Activated T-cell treated with anti-CD3 and anti-CD28 coated beads, Interleukin-2, amount 50 U/mL, for 72 hours (primary cell): ENCODE measurements around the gene POLA1. TPM values are rescaled to one million over a fixed set of nuclear protein-coding genes. Genes with fewer than 3 reads are reported as not detected.
A peak's percentile ranks its signal among the peaks of the same experiment; 100 is the strongest.

Source experiments
- ATAC-seq, 2 donors: fragments of 150-1000 bp; cut with Tn5 transposase; replicated peaks in 1 of 2; 2 replicates each; pipeline ENCODE4 v1.10.0; 2021; ENCODE audit warnings: moderate library complexity in 2 of 2, mild to moderate bottlenecking in 1 of 2
- DNase-seq, 2 donors: peaks; one replicate each; pipeline ENCODE4 v3.0.0; 2021 to 2022; ENCODE audit warnings: mixed read lengths in 1 of 2
- H3K27ac Mint-ChIP-seq: one replicate; pipeline ENCODE4 v1.8.0; 2022; ENCODE audit warnings: mild to moderate bottlenecking, moderate library complexity, mixed read lengths
- H3K27me3 Mint-ChIP-seq: one replicate; pipeline ENCODE4 v1.8.0; 2022; ENCODE audit warnings: low read depth, mixed read lengths
- H3K36me3 Mint-ChIP-seq, 2 donors: one replicate each; pipeline ENCODE4 v1.8.0; 2022; ENCODE audit warnings: mixed read lengths in 2 of 2, mild to moderate bottlenecking in 1 of 2; ENCODE audit not compliant: insufficient read depth in 2 of 2
- H3K4me1 Mint-ChIP-seq: one replicate; pipeline ENCODE4 v1.8.0; 2022; ENCODE audit warnings: low read depth, mixed read lengths
- H3K4me3 Mint-ChIP-seq, 2 donors: one replicate each; pipeline ENCODE4 v1.8.0; 2022; ENCODE audit warnings: mild to moderate bottlenecking in 2 of 2, mixed read lengths in 2 of 2, moderate library complexity in 2 of 2
- H3K9me3 Mint-ChIP-seq, 2 donors: one replicate each; pipeline ENCODE4 v1.8.0; 2022; ENCODE audit warnings: mixed read lengths in 2 of 2
- total RNA-seq, 2 donors: library from RNA; stranded (reverse); gene quantifications; one replicate each; pipeline ENCODE4 v1.2.3, GENCODE V29; 2022

POLA1 gene
- total RNA-seq, 2 donors from 2014 or later = 26.7 to 29.9 TPM

DNA sequence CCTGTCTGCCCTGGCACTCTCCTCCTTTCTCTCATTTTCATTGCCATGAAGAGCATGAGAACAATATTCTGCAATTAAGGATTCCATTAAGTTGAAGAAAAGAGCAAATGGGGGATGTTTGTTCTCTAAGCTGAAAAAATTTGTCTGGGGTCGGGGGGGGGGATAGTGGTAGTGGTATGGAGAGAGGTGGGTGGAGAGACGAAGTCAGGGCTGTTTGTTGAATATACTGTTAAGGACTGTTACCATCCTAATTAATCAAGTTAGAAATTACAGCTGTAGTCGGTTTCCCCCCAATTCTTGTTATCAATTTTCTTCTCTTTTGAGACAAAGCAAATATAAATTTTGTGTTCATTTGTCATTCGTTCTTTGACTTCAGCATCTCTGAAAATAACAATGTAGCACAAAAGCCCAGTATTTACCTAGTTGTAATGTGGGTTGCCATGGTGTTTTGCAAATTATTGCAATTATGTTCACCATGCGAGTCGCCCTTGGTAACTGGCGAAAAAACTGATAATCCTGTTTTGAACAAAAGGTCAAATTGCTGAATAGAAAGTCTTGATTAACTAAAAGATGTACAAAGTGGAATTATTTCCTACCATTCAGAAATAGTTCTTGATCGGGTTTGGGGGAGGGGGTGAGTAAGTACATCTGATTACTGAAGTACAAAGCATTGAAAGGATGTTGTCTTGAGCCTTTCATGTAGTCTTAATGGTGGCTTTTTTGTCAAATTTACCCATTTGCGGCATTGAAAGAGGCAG is 183.0 kb downstream of the POLA1 start:
- Mint-ChIP-seq H3K27ac (no peak overlapping the region), H3K36me3 (peaks cover under 1 to 2% of the 10 kb centered on the region in 2 donors), H3K4me1 (no peaks in the 10 kb centered on the region), H3K9me3 (no peaks in the 10 kb centered on the region), H3K4me3 (no peak overlapping the region), H3K27me3 (no peaks in the 10 kb centered on the region)
- no peak for ATAC-seq
- no peak for DNase-seq

DNA sequence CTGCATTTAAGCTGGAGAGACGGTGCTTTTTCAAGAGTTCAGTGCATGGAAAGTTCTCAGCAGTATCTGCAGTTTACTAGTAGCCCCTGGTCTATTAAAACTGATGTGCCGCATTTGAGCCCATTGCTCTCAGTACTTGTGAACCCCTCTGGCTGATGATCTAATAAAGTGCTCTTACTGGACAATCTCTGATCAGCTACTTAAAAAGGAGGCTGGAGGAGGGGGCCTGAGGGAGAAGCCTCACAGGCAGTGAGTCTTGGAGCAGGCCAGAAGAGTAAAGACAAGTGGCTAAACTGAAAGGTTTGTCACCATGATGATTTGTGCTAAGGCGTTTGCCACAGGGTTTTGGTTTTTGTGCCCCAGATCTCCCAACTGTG is 183.6 kb downstream of the POLA1 start:
- Mint-ChIP-seq H3K27ac (no peak overlapping the region), H3K36me3 (peaks cover 2% of the 10 kb centered on the region in 2 donors), H3K27me3 (no peaks in the 10 kb centered on the region), H3K4me1 (no peaks in the 10 kb centered on the region), H3K4me3 (no peak overlapping the region), H3K9me3 (no peaks in the 10 kb centered on the region)
- ATAC-seq = no peak
- no peak for DNase-seq

DNA sequence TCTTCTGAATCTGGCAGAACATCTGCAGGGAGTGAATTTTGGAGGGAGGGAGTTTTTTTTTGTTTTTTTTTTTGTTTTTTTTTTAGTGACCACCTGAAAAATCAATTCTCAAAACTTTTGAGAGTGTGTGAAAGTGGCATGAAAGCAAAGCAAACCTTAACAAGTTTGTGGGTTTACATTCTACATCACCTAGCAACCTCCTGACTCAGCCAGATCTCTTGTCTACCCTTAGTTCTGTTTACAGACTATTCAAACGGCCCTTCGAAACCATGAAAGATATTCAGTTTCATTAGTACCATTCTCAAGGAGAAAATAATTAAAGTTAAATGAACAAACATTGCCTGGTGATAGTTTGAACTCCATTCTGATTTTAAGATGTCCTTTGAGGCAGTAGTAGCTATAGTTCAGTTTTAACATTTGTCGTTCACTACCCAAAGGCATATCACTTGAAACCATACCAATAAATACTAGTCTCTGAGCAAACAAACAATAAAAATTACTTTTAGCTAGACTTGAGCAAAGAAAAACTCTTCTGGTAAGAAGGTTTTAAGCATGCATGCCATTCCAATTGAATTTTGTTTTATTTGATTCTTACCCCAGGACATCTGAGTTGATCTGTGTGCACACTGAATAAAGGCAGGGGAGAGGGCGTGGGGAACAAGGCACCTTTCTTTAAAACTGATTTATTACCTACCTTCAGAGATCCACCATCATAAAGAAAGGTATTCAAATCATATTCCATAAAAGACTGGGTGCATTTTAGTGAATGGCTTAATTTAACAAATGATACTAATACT is 184.3 kb downstream of the POLA1 start:
- no peak overlapping the region for H3K27ac Mint-ChIP-seq
- H3K9me3 Mint-ChIP-seq = no peaks in the 10 kb centered on the region
- no peak for DNase-seq
- no peaks in the 10 kb centered on the region for H3K27me3 Mint-ChIP-seq
- peaks cover 2% of the 10 kb centered on the region in 2 donors for H3K36me3 Mint-ChIP-seq
- no peaks in the 10 kb centered on the region for H3K4me1 Mint-ChIP-seq
- no peak for ATAC-seq
- H3K4me3 Mint-ChIP-seq = no peak overlapping the region

DNA sequence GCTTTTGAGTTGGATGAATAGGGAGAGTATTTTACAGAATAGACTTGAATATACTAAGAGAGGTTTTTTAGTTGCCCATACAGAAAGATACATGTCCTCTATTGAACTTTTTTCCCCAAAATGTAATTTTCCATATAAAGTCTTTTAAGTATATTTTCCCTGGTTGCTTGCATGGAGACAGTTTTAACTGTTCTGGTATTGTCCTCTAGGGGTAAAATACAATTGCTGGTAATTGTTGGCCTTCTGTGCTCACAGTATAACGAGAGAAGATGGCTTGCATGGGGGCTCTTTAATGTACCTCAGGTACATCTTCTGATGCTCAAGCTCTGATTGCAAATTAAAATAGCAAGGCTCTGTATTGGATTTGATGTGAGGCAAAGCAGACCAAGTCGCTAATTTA is 186.0 kb downstream of the POLA1 start:
- ATAC-seq = no peak
- no peak for DNase-seq
- H3K9me3 Mint-ChIP-seq = no peaks in the 10 kb centered on the region
- no peaks in the 10 kb centered on the region for H3K27me3 Mint-ChIP-seq
- H3K4me1 Mint-ChIP-seq = no peaks in the 10 kb centered on the region
- peaks cover 2% of the 10 kb centered on the region in 2 donors for H3K36me3 Mint-ChIP-seq
- no peak overlapping the region for H3K27ac Mint-ChIP-seq
- H3K4me3 Mint-ChIP-seq = no peak overlapping the region

DNA sequence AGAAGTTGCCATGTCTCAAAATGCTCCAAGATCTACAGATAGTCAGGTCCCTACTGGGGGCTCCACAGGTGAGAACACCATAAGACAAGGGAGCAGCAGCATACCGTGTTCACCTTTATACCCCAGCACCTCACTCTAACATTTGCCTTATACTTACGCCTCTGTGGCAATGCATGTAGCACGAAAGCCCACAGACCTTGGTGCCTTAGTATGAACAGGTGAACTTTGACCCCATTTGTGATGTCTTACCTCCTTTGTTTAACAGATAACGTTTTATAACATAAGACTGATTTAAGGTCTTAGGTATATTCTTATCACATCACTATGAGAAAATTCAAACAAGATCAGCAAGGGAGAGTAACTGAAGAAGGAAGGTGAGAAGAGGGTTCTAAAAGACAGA is 193.2 kb downstream of the POLA1 start:
- no peak overlapping the region for H3K4me3 Mint-ChIP-seq

DNA sequence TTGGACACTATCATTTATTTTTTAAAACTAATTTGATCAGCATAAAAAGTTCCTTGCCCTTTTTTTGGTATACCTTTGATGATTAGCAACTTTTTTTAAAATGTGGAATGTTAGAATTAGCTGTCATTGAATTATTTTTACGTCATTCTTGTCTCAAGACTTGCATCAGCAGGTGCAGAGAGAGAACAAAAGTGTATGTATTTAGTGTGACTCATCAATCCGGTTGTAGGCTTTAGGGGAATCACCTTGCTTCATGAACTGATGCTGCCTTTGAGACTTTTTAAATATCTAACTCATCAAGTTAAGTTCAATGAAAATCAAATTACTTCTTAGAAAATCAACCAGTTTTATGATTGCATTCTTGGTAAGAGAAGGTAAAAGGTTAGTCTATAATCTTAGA is 197.0 kb downstream of the POLA1 start:
- no peak overlapping the region for H3K4me3 Mint-ChIP-seq
- no peaks in the 10 kb centered on the region for H3K9me3 Mint-ChIP-seq
- peak overlapping the region; percentile 65 for H3K27ac Mint-ChIP-seq
- H3K4me1 Mint-ChIP-seq = no peaks in the 10 kb centered on the region
- DNase-seq = no peak
- peak in 1 of 2 donors; percentile 49 for ATAC-seq
- H3K27me3 Mint-ChIP-seq = no peaks in the 10 kb centered on the region
- peaks cover 2 to 22% of the 10 kb centered on the region in 2 donors for H3K36me3 Mint-ChIP-seq

More for the DNA sequence above, 193.2 kb downstream of the POLA1 start:
- ATAC-seq (no peak), DNase-seq (no peak)
- no peaks in the 10 kb centered on the region for H3K27me3 Mint-ChIP-seq
- H3K36me3 Mint-ChIP-seq = peaks cover 0 to 2% of the 10 kb centered on the region in 2 donors
- H3K4me1 Mint-ChIP-seq = no peaks in the 10 kb centered on the region
- H3K27ac Mint-ChIP-seq = no peak overlapping the region
- no peaks in the 10 kb centered on the region for H3K9me3 Mint-ChIP-seq

DNA sequence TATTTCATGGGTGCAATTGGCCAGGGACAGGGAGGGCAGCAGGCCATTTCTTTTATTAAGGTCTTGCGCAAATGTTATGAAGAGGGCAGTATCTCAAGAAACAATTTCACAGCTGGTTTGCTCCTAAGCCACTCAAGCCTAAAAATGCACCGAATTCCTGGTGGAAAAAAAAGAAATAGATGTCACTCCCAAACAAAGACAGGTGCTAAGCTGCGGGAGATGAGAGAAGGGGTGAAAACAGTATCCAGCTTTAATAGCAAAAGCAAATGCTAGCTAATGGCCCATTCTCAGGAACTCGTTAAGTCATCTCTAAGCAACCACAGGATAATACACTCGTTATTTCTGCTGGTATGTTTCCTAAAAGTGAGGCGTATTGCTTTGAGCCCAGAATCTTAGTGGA is 205.7 kb downstream of the POLA1 start:
- Mint-ChIP-seq H3K9me3 (no peaks in the 10 kb centered on the region), H3K27ac (no peak overlapping the region), H3K27me3 (peaks cover 8% of the 10 kb centered on the region), H3K4me1 (no peaks in the 10 kb centered on the region), H3K4me3 (no peak overlapping the region), H3K36me3 (peaks cover 2 to 12% of the 10 kb centered on the region in 2 donors)
- ATAC-seq (no peak), DNase-seq (no peak)

DNA sequence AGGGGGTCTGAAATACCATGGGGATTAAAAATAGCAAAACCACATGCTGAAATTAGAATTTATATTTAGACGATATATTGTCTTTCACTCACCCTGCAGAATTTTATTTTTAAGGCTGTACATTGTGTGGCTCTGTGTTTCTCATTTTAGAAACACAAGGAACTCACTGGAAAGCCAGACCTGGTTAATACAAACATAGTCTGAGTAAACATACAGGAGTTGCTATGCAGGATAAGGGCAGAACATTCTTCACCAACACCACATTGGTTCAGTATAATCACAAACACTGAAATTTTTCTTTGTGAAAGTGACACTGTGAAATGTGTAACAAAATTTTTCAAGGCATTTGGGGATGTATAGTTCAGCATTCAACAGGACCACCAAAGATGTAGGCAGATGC is 206.5 kb downstream of the POLA1 start:
- Mint-ChIP-seq H3K27ac (no peak overlapping the region), H3K27me3 (peaks cover 8% of the 10 kb centered on the region), H3K4me3 (no peak overlapping the region), H3K36me3 (peaks cover 2 to 4% of the 10 kb centered on the region in 2 donors), H3K9me3 (no peaks in the 10 kb centered on the region), H3K4me1 (no peaks in the 10 kb centered on the region)
- DNase-seq (no peak), ATAC-seq (no peak)

DNA sequence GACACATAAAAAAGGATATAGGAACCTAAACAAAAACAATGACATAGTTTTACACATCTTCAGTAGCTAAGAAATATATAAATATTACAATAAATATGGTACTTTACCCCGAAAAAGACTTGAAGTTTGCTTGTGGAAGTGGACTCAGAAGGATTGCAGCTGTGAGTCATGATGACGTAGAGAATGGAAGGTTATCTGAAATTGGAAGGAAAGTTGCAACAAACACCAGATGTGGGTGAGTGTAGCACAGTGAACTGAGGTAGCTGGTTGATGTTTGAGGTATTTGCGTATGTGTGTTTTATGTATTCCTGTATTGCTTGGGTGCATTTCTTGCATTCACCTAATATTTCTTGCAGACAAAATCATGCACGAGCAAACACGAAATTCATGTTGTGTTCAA is 209.1 kb downstream of the POLA1 start:
- H3K27me3 Mint-ChIP-seq = peaks cover 8% of the 10 kb centered on the region
- H3K36me3 Mint-ChIP-seq = peaks cover 0 to 10% of the 10 kb centered on the region in 2 donors
- DNase-seq = no peak
- no peaks in the 10 kb centered on the region for H3K9me3 Mint-ChIP-seq
- ATAC-seq = no peak
- no peak overlapping the region for H3K4me3 Mint-ChIP-seq
- H3K4me1 Mint-ChIP-seq = no peaks in the 10 kb centered on the region
- H3K27ac Mint-ChIP-seq = no peak overlapping the region

DNA sequence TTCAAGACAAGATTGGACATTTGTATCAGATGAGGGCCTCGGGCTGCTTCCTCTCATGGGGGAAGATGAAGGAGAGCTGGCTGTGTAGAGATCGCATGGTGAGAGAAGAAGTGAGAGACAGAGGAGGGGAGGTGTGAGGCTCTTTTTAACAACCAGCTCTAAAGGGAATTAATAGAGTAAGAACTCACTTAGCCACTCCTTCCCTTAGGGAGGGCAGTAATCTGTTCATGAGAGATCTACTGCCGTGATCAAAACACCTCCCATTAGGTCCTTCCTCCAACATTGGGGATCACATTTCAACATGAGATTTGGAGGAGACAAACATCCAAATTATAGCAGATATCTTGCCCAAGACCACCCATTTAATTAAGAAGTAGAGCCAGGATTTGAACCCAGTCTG is 225.0 kb downstream of the POLA1 start:
- H3K27ac Mint-ChIP-seq = no peak overlapping the region
- H3K27me3 Mint-ChIP-seq = no peaks in the 10 kb centered on the region
- H3K9me3 Mint-ChIP-seq = no peaks in the 10 kb centered on the region

DNA sequence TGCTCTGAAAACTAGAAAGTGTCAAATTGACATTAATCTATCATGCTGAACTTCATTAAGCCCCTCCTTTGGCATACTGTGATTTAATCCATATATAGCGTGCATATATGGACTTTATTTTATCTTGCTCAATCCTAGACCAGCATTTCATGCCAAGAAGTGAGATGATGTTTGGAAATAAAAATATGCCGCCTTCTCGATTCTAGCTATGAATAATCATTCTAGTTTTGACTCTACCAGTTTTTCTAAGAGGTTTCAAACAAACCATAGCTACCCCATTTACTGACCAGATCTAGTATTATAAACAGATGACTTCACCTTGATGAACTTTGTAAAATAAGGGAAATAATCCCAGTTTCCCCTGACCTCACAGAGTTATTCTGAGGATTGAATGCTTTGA is 227.1 kb downstream of the POLA1 start:
- peak; percentile 67 to 72 for ATAC-seq

More for the DNA sequence above, 225.0 kb downstream of the POLA1 start:
- DNase-seq = no peak
- H3K4me3 Mint-ChIP-seq = no peak overlapping the region
- no peaks in the 10 kb centered on the region for H3K36me3 Mint-ChIP-seq
- ATAC-seq = no peak
- peaks cover 13% of the 10 kb centered on the region for H3K4me1 Mint-ChIP-seq

DNA sequence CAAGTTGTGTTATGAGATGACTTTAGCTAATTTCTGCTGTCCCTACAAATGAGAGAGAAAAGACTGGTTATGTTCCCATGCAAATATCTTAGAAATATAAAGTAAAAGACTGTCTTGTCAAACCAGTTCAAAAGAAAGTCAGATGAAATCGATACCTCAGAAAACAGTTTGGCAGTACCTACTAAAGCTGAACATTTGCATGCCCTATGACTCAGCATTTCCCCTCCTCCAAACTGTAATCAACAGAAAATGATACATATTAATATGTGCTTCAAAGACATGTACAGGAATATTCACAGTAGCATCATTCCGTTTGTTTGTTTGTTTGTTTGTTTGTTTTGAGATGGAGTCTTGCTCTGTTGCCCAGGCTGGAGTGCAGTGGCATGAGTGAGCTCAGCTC is 231.7 kb downstream of the POLA1 start:
- ATAC-seq = no peak
- Mint-ChIP-seq H3K4me3 (no peak overlapping the region), H3K9me3 (no peaks in the 10 kb centered on the region), H3K36me3 (peaks cover 0 to 1% of the 10 kb centered on the region in 2 donors), H3K4me1 (peaks cover 13% of the 10 kb centered on the region), H3K27ac (no peak overlapping the region), H3K27me3 (no peaks in the 10 kb centered on the region)
- DNase-seq = no peak

More for the DNA sequence above, 227.1 kb downstream of the POLA1 start:
- DNase-seq = no peak
- Mint-ChIP-seq H3K27ac (peak overlapping the region; percentile 17), H3K4me3 (no peak overlapping the region), H3K4me1 (peaks cover 18% of the 10 kb centered on the region), H3K36me3 (peaks cover 0 to under 1% of the 10 kb centered on the region in 2 donors), H3K27me3 (no peaks in the 10 kb centered on the region), H3K9me3 (no peaks in the 10 kb centered on the region)

DNA sequence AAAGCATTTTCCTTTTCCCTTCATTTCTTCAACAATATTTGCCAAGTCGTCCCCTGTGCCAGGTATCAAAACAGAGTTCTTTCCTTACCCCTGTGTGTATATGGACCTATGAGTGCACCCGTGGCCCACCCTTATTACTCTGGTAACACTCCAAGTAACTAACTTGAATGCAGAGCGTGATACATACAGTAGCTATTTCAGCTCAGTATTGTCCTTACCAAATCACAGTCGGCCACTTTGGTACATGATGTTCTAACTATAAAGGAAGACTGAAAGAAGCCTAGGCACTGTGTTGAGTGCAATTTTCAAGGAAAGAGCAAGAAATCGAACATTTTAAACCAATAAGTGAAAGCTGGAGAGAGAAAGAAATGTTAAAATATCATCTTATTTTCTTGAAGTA is 233.7 kb downstream of the POLA1 start:
- Mint-ChIP-seq H3K9me3 (no peaks in the 10 kb centered on the region), H3K4me3 (no peak overlapping the region), H3K27ac (no peak overlapping the region), H3K4me1 (peaks cover 5% of the 10 kb centered on the region), H3K27me3 (no peaks in the 10 kb centered on the region), H3K36me3 (peaks cover 0 to 4% of the 10 kb centered on the region in 2 donors)
- DNase-seq = no peak
- ATAC-seq = no peak
